Measurements from ENCODE around the gene FRMD6. TPM values are rescaled to one million over a fixed set of nuclear protein-coding genes. Genes with fewer than 3 reads are reported as not detected.

Gene FRMD6
- total and polyA plus RNA-seq, 2 experiments from 2014 or later, result 5.4 to 18.7 TPM

DNA sequence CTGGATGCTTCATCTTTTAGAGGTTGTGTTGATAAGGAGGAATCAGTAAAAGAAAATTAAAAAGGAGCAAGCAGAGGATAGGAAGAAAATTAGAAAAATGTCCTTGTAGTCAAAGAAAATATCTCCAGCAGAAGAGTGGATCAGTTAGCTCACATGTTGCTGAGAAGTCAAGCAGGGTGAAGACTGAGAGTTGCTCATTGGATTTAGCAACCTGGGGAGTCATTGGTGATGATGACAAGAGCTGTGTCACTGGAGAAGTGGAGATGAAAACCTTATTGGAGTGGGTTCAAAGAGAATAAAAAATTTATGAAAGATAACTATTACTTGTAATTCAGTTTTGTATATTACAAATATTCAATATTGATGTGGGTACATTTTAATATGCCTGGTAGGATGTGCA lies 9.8 kb downstream of the FRMD6 start:
- H3K79me2 ChIP-seq (replicated peaks; ENCODE audit: insufficient read depth), result peaks cover 81% of the 10 kb centered on the region
- H3K4me3 ChIP-seq, result no peak overlapping the region
- H3K27me3 Mint-ChIP-seq (ENCODE audit: insufficient read depth, low read depth, poor library complexity), result no peaks in the 10 kb centered on the region
- H3K4me1 Mint-ChIP-seq, result peaks cover 15% of the 10 kb centered on the region
- H3K36me3 ChIP-seq (ENCODE audit: insufficient read depth), result no peaks in the 10 kb centered on the region
- H3K9me3 Mint-ChIP-seq, result peaks cover 2% of the 10 kb centered on the region
- H3K27ac Mint-ChIP-seq, result no peak overlapping the region
- no peaks in the 10 kb centered on the region for H3K27me3 ChIP-seq (ENCODE audit: insufficient read depth)
- TF ChIP-seq ZNF114 (CRISPR knock-in tag; IDR thresholded peaks at IDR 0.05), result no peak
- TF ChIP-seq EZH2phosphoT487 (IDR thresholded peaks at IDR 0.05; ENCODE audit: unreplicated experiment), result no peak
- no peak for TF ChIP-seq NANOG (IDR thresholded peaks at IDR 0.05; ENCODE audit: borderline replicate concordance)
- TF ChIP-seq JUNB (IDR thresholded peaks at IDR 0.05; ENCODE audit: unreplicated experiment), result no peak
- no peak for TF ChIP-seq REST (IDR thresholded peaks at IDR 0.05; ENCODE audit: unreplicated experiment)
- TF ChIP-seq STAT1 (IDR thresholded peaks at IDR 0.05; ENCODE audit: unreplicated experiment), result no peak
- TF ChIP-seq CREB1 (CRISPR knock-in tag; IDR thresholded peaks at IDR 0.05; ENCODE audit: low read depth), result no peak
- TF ChIP-seq, protein P1, sequence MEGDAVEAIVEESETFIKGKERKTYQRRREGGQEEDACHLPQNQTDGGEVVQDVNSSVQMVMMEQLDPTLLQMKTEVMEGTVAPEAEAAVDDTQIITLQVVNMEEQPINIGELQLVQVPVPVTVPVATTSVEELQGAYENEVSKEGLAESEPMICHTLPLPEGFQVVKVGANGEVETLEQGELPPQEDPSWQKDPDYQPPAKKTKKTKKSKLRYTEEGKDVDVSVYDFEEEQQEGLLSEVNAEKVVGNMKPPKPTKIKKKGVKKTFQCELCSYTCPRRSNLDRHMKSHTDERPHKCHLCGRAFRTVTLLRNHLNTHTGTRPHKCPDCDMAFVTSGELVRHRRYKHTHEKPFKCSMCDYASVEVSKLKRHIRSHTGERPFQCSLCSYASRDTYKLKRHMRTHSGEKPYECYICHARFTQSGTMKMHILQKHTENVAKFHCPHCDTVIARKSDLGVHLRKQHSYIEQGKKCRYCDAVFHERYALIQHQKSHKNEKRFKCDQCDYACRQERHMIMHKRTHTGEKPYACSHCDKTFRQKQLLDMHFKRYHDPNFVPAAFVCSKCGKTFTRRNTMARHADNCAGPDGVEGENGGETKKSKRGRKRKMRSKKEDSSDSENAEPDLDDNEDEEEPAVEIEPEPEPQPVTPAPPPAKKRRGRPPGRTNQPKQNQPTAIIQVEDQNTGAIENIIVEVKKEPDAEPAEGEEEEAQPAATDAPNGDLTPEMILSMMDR (conservative IDR thresholded peaks at IDR 0.05; ENCODE audit: low read depth in 2 of 2), result no peak
- TF ChIP-seq POLR2AphosphoS5 (IDR thresholded peaks at IDR 0.05; ENCODE audit: low read depth), result no peak
- TF ChIP-seq, protein P2, sequence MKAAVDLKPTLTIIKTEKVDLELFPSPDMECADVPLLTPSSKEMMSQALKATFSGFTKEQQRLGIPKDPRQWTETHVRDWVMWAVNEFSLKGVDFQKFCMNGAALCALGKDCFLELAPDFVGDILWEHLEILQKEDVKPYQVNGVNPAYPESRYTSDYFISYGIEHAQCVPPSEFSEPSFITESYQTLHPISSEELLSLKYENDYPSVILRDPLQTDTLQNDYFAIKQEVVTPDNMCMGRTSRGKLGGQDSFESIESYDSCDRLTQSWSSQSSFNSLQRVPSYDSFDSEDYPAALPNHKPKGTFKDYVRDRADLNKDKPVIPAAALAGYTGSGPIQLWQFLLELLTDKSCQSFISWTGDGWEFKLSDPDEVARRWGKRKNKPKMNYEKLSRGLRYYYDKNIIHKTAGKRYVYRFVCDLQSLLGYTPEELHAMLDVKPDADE (IDR thresholded peaks at IDR 0.05), result no peak
- no peak for TF ChIP-seq EZH2 (IDR thresholded peaks at IDR 0.05; ENCODE audit: low read depth, unreplicated experiment)
- no peak for TF ChIP-seq ZNF462 (CRISPR knock-in tag; IDR thresholded peaks at IDR 0.05)
- TF ChIP-seq ZNF331 (CRISPR knock-in tag; IDR thresholded peaks at IDR 0.05; ENCODE audit: low read depth), result no peak
- H4K20me1 ChIP-seq (replicated peaks; ENCODE audit: insufficient read depth), result no peaks in the 10 kb centered on the region
- no peak overlapping the region for H3K4me2 ChIP-seq
- peaks cover 5% of the 10 kb centered on the region; the same call in 1 of the 2 replicates for H3K4me1 ChIP-seq (ENCODE audit: insufficient read depth)
- no peak overlapping the region for H2AFZ ChIP-seq
- H3K36me3 Mint-ChIP-seq (ENCODE audit: low read depth), result peaks cover 12% of the 10 kb centered on the region; the same call in 2 of the 3 replicates
- no peak overlapping the region for H3K4me3 Mint-ChIP-seq
- DNase-seq (ENCODE audit: low spot score) (no peak), ATAC-seq (no peak)
- H3K27ac ChIP-seq (ENCODE audit: low read depth), result no peak overlapping the region
- no peaks in the 10 kb centered on the region for H3F3A ChIP-seq (replicated peaks; ENCODE audit: low read depth)
- H3K9me2 ChIP-seq (ENCODE audit: insufficient read depth), result 0 out of 2 replicates have a peak, but pooled peaks cover 2% of the 10 kb centered on the region
